GM12801 (cell line): Measurements from ENCODE around the gene SNCAIP.

Source experiments
- TF ChIP-seq, protein P1 (sequence below): IDR thresholded peaks from one replicate; pipeline ENCODE4 v1.5.1; 2011; ENCODE audit warnings: control low read depth; ENCODE audit not compliant: insufficient read length; ENCODE audit errors: extremely low read depth

Gene SNCAIP

GRCh38 chr5:122330881-122331280 is 18.8 kb downstream of the SNCAIP start:
- TF ChIP-seq, protein P1, sequence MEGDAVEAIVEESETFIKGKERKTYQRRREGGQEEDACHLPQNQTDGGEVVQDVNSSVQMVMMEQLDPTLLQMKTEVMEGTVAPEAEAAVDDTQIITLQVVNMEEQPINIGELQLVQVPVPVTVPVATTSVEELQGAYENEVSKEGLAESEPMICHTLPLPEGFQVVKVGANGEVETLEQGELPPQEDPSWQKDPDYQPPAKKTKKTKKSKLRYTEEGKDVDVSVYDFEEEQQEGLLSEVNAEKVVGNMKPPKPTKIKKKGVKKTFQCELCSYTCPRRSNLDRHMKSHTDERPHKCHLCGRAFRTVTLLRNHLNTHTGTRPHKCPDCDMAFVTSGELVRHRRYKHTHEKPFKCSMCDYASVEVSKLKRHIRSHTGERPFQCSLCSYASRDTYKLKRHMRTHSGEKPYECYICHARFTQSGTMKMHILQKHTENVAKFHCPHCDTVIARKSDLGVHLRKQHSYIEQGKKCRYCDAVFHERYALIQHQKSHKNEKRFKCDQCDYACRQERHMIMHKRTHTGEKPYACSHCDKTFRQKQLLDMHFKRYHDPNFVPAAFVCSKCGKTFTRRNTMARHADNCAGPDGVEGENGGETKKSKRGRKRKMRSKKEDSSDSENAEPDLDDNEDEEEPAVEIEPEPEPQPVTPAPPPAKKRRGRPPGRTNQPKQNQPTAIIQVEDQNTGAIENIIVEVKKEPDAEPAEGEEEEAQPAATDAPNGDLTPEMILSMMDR = no peak

DNA sequence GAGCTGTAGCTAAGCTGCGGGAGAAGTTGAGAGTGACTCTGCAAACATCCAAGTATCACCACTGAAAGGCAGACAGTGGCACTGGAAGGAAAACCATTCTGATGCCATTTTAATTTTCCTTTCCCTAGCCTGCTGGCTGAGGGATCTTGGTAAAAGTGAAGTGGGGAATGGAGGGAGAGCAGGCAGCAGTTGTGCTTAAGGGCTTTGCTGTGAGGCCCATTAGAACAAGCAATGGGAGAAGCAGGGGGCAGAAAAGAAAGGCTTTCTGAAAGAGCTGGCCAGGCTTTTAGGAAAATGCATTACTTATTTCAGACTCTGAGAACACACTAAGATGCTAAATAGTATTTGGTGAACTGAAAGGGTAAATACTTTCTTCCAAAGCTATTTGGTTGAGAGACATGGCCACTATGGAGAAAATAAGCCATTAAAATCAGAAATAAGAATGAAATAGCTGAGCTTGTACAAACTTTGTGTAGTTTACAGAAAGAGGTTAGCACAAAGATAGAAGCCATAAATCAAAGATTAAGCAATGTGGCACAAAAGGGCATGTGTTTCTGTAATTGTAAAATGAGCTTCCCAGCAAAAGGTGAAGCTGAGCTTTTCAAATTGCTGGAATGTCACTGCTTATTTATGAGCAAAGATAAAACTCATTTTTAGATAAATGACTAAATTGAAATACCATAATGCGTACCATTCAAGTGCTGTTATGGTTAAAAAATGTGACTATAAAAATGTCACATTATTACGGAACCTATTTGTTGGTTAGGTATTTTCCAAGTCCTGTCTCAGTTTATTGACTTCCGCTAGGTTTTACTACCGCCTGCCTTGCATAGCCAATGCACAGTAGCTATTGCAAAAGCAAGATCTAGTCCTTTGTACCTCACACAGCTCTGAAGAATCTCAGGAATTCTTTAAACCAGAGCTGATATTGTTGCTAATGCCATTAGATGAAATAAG is 20.8 kb downstream of the SNCAIP start:
- TF ChIP-seq, protein P1 = no peak

DNA sequence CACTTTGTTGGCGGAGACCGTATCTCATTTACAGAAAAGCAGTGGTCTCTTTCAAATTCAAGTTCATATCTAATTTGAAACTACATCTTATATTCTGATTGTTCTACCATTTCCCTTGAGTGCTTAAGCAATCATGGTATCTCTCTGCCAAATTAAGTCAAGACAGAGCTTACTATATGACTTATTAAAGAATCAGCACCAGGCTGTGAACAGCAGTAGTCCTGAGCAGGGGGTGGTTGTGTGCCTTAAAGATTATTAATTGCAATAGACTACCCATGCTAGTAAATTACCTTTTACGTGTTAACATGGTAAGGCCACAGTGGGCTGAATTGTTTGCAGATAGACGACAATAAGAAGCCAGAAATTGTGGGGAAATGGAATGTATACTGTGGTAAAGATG is 21.5 kb downstream of the SNCAIP start:
- TF ChIP-seq, protein P1 = no peak

DNA sequence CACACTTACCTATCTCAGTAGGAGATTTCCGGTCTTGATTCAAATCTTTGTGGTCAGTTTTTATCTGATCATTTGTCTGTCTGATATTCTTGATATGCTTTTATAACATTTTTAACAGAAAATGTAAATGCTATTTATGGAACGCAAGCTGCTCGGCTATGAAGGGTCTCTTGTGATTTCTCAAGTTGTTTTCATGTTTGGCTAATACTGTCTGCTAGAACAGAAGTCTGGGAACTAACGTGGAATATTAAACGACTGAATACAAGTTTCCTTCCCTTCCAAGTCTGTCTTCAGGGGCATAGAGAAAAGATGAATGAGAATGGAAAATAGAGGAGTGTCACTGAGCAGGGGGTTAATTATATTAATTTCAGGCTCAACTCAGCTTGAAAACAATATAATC is 27.6 kb downstream of the SNCAIP start:
- TF ChIP-seq, protein P1 = no peak

- TF ChIP-seq, protein P1 = no peak
Observed at GRCh38 chr5:122341087-122341486, 29.1 kb downstream of the SNCAIP start.

GRCh38 chr5:122342256-122342655 is 30.2 kb downstream of the SNCAIP start:
- TF ChIP-seq, protein P1 = no peak

DNA sequence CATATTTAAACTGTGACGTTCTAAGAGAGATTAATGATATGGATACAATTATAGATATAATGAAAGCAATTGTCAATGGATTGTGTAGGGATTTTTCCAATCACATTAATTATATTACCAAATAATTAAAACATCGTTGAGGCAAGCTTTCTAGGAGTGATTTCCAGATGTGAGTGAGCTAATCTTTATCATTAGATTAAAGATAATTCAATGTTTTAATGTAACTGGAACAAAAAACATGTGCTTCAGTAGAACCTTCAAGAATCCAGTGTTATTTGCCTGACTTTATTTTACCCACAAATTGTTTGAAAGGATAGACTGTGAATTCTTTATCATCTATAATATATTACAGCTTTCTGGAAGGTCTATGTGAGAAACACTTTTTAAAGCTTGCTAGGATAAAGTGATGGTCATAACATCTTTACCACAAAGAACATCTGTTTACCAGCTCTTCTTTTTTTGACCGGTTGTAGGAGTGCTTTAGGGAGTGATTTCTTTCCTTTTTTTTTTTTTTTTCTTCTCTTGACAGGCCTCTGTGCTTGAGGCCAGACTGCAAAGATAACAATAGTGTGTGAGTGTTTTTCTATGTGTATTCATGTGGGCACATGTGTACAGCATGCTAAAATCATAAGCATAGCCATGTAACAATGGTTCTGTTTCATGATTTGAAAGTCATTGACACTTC is 35.0 kb downstream of the SNCAIP start:
- TF ChIP-seq, protein P1 = no peak
